ENCODE data around the gene MACROD2.

MACROD2 gene

DNA sequence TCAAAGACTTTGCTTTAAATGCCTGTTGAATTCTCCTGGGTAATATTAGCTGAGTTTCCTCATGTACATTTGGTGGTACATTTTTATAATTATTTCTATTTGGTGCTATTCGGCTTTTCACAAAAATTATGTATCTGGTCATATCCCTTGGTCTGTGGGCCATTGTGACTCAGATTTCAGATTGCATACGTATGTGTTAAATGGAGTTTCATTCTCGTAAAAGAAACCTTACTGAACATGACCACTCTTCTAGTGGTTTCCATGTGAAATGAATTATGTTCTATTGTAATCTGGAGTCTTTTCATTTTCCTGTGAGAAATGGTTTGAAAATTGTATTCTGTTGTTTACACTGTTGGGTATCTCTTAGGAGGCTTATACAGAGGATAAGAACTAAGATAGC, 728.3 kb downstream of the MACROD2 start:
- DNase-seq, result no peak

DNA sequence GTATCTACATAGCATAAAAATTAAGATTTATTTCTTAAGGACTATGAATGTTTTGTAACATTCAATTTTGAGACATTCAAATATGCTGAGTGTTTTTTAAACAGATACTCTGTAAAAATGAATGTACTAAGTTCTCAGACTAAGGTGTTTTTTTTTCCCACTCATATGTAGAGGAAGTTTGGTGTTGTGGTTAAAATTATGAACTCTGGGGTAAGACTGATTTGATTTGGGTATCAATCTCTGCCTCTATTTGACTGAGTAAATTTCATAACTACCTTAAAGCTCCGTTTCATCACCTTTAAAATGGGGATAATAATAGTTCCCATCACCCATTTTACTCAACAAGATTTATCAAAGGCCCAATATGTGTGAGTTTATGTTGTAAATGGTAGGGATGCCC, 728.7 kb downstream of the MACROD2 start:
- DNase-seq, result no peak

DNA sequence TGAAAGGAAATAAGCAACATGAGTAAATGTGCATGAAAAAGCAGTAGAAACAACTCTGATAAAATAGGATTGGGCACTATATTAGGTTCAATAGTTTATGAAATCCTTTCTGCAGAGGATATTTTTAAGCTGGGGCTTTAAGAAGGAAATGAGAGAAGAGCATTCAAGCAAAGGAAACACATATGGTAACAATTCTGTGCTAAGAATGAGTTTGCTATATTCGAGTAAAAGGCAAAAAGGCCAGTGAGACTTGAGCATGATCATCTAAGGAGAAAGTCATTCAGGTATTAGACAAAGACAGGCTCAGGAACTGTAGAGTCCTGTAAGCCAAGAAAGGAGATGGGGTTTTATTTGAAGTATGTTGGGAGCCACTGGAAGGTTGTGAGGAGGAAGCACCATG, 729.2 kb downstream of the MACROD2 start:
- DNase-seq, result no peak

DNA sequence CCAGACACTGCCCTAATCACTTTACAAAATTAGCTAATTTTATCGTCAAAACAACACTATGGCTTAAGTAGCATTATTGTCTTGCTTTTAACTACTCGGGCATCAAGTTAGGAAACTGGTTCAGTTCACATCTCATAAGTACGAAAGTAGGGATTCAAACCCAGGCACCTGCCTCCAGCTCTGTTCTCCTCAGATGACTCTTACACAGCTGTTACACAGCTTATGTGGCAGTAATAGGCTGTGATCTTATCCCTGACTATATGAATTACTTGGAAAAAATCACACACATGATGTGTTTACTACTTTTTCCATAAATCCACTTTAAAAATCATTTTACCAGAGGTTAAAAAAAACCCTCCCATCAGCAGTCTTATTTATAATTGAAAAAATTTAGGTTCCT, 731.3 kb downstream of the MACROD2 start:
- DNase-seq, result no peak

GRCh38 chr20:14727485-14728150, 732.3 kb downstream of the MACROD2 start:
- no peak for DNase-seq

GRCh38 chr20:14729390-14729789, 734.1 kb downstream of the MACROD2 start:
- DNase-seq, result no peak

GRCh38 chr20:14732343-14732742, 737.0 kb downstream of the MACROD2 start:
- DNase-seq, result no peak

DNA sequence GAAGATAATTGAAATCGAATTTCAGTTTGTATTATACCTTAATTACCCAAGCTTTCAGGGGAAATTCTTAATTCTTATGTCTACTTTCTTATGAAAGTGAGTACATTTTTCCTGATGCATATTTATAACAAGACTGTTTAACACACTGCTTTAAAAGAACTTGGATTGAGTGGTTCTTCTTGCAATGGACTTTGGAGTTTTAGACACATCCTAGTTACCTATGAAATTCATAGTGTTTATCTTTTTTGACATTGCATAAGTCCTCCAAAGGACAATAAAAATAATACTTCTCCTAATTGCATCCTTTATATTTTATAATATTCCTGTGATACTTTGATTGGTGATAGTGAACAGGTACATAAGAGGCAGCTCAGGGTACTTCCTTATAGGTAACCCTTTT, 737.7 kb downstream of the MACROD2 start:
- DNase-seq, result no peak

GRCh38 chr20:14740380-14740779, 745.1 kb downstream of the MACROD2 start:
- no peak for DNase-seq

DNA sequence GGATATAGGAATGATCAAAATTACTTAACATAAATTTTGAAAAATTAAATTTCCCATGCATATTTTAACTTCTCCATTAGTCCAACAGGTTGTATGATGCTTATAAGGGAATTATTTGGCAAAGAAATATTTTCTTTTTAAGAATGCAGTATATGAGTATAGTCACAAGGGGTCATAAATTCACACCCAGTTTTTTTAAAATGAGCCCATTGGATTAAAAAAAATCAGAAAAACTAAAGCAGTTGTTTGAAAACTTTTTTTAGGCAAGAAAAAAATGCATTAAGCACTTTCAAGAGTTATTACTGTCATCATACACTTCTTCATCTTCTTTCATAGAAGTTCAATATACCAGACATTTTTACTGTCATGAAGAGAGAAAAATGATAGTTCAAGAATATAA, 746.3 kb downstream of the MACROD2 start:
- no peak for DNase-seq

- no peak for DNase-seq
These were observed 749.4 kb downstream of the MACROD2 start for GRCh38 chr20:14744723-14745122.

GRCh38 chr20:14745830-14746229, 750.5 kb downstream of the MACROD2 start:
- DNase-seq, result no peak

DNA sequence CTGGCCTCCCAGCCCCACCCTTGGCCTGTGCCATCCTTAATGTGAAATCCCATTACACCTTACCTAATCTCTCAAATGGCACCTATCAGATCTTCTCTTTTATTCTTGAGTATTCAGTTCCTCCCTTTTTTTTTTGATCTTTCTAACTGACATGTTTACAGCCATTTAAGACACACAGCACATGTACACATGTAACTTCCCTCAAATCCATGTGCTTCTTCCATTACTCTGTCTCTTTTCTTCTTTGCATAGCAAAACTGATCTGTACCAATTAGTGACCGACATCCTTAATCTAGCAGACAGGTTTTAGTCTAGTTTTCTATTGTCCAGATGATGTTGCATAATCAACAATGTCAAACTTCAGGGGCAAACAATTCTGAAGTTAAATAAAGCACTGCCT, 755.9 kb downstream of the MACROD2 start:
- no peak for DNase-seq

DNA sequence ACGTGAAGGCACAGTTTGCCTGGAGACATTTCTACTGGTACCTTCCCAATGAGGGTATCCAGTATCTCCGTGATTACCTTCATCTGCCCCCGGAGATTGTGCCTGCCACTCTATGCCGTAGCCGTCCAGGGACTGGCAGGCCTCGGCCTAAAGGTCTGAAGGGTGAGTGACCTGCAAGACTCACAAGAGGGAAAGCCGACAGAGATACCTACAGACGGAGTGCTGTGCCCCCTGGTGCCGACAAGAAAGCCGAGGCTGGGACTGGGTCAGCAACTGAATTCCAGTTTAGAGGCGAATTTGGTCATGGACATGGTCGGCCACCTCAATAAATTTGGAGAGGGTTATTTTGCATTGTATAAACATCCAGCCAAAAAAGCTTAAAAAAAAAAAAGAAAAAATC, 762.4 kb downstream of the MACROD2 start:
- DNase-seq, result no peak

DNA sequence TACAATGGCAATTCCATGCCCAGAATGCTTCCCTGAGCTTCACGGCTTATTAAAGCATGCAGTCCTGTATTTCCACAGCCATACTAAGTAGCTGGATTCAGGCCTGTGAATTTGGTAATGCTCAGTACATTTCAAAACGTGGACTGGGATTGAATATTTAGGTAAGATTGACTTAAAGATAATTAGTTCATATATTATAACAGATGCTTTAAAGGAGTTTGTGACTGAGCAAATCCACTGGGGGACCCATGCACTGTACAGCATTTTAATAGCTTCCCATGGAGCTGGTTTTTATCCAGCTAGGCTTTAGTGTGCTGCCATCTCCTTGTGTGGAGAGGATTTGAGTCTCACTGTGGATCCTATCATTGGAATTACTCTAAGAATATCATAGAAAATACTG, 763.0 kb downstream of the MACROD2 start:
- DNase-seq, result no peak

DNA sequence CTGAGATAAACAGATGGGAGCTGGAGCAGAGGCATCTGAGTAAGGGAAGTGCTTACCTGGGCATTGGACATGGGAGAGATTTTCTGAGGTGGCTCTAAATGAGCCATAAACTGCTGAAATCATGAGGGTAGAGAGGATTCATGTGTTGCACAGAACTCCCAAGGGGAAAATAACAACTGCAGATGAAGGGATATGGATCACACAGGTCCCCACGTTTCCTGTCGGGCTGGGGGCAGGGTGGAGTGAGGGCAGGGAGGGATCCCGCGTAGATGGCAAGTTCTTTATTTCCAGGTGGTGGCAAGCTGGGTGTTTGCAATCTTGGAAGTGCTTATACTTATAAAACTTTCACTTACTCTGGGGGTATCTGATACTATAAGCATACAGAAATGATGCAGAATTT, 764.7 kb downstream of the MACROD2 start:
- no peak for DNase-seq

DNA sequence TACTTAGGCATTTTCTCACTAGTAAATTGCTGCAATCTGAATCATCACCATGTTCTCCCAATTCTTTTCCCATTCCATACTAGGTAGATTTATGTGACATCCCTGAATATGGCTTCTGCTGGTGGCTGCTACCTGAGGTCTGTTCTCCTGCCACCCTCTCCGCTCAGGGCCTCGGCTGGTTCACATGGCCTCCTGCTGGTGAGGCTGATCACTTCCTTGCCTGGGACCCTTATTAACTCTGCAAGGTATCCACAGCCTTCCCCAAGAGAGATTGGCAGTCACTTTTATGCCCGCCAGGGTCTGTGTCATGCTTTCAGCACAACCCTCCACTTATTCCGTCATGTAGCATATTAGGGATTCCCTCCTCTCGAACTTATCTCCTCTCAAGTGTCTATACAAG, 766.6 kb downstream of the MACROD2 start:
- no peak for DNase-seq

DNA sequence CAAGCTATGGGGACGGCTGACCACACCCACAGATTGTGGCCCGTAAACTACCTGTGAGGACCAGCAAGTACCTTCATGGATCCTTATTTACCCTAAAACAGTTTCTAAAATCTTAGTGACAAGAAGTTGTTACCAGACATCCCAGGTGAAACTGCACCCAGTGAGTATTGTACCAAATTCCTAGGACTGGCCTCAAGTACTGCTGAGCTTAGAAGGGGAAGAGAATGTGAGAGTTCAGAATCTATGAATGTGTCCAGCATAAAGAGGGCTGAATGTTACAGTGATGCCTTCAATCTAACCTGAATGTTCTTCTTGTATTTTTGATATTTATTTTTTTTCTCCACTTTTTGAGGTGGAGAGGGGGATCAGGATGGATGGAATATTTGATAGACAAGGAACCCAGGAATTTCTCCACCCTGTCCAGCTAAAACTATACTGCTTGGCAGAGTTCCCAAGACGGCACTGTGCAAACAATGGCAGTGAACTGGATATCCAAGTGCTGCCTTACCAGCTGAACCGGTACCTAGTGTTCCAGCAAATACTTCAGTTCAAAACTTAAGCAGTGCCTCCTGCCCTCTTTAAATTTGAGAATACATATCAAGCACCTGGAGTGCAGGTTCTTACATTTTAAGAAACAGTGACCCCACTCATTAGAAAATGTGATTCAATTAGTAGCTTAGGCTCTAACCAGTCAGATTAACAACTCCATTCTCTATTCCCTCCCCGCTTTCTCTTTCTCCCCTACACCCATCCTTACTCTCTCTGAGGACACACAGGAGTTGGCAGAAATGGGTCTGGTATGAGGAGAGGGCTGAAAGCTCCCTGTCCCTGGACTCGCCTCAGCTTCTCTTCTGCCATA, 769.4 kb downstream of the MACROD2 start:
- DNase-seq, result no peak

DNA sequence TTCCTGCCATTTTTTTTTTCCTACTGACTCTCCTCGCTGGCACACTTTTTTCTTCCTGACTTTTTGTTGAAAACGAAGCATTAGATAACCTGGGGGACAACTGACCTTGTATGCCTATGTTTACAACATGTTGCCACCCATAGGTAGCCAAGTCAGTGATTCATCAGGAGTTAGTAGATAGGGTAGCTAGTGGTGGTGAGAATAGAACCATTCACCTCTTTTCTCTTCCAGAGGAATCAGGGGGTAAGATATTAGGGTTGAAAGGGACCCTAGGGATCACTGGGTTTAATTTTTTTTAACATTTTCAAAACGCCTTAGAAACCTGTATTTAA, 770.0 kb downstream of the MACROD2 start:
- DNase-seq, result no peak

DNA sequence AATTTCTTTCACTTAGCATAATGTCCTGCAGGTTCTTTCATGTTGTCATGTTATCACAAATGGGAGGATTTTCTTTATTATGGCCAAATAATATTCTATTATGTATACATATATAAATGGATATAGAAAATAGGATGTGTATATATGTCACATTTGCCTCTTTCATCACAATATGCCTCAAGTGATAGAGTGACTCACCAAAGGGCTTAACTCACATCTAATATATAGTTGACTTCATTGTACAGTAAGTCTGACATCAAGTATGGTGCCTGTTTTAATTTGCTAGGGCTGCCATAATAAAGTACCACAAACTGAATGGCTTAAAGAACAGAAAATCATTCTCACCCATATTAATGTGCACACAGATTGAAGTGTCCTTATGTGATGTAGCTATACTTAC, 778.2 kb downstream of the MACROD2 start:
- no peak for DNase-seq

- no peak for DNase-seq
These were observed 780.5 kb downstream of the MACROD2 start for GRCh38 chr20:14775778-14776177.

GRCh38 chr20:14777591-14777990, 782.3 kb downstream of the MACROD2 start:
- DNase-seq, result no peak

GRCh38 chr20:14778096-14778495, 782.8 kb downstream of the MACROD2 start:
- no peak for DNase-seq

GRCh38 chr20:14778875-14779274, 783.6 kb downstream of the MACROD2 start:
- DNase-seq, result no peak

DNA sequence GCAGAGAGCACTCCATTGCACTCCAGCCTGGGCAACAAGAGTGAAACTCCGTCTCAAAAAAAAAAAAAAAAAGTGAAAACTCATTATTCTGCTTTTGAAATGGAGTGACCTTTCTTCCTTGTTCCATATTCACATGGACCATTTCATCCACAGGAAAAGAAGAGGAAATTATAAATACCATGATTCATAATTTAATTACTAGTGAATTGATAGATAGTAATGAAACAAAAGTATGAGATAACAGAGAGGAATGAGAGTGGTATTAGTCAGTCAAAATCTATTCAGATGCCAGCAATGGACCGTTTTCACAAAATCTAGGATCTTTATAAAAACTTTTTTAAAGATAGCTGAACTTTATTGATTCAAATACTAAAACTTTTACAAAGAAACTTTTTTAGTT, 785.2 kb downstream of the MACROD2 start:
- no peak for DNase-seq
